HG02885 (cell line): ENCODE measurements around the gene USP36.

Source experiments
- ATAC-seq: cut with Tn5 transposase; IDR thresholded peaks from one replicate; pipeline ENCODE4 v1.9.1; 2021; ENCODE audit warnings: mild to moderate bottlenecking; ENCODE audit not compliant: unreplicated experiment, poor library complexity

The USP36 gene

GRCh38 chr17:78748730-78749317, 91.8 kb downstream of the USP36 start:
- peak; percentile 57 for ATAC-seq

GRCh38 chr17:78748048-78748729, 92.4 kb downstream of the USP36 start:
- no peak for ATAC-seq

- ATAC-seq = no peak
These were observed 93.1 kb downstream of the USP36 start for GRCh38 chr17:78747488-78747887.

GRCh38 chr17:78746949-78747269, 93.7 kb downstream of the USP36 start:
- ATAC-seq = no peak

- ATAC-seq = no peak
These were observed 94.2 kb downstream of the USP36 start for GRCh38 chr17:78746263-78746948.
